Astrocyte of the spinal cord (primary cell): ENCODE measurements around the gene HBG1.
A peak's percentile ranks its signal among the peaks of the same experiment; 100 is the strongest.
"Not testable (repeated sequence)": the region's sequence is repeated elsewhere in the genome, so short reads cannot be mapped to it uniquely, and the experiment has no call there.

Experiments used
- DNase-seq: peaks from one replicate; pipeline ENCODE4 v3.0.0; 2011; ENCODE audit warnings: low read depth, low spot score
- H3K4me3 ChIP-seq: 2 replicates; pipeline ENCODE4 v1.5.1; 2011; ENCODE audit warnings: low read depth, mild to moderate bottlenecking, low read length, moderate library complexity
- CTCF ChIP-seq: IDR thresholded peaks from 2 replicates; pipeline ENCODE4 v1.5.1; 2012; ENCODE audit warnings: low read depth, mild to moderate bottlenecking, low read length, inconsistent platforms
- in situ Hi-C: cut with HindIII; loops from 2 replicates; pipeline ENCODE4 v1.10.0; 2017; ENCODE audit warnings: low sequenced_read_pairs

The HBG1 gene

GRCh38 chr11:5249807-5250396, at the start of gene HBG1:
Gene HBG1 (minus strand): TSS chr11:5249857. CDS start chr11:5249804, 53 bp downstream.
- DNase-seq, in situ Hi-C loops, H3K4me3 ChIP-seq: not testable (repeated sequence)

DNA sequence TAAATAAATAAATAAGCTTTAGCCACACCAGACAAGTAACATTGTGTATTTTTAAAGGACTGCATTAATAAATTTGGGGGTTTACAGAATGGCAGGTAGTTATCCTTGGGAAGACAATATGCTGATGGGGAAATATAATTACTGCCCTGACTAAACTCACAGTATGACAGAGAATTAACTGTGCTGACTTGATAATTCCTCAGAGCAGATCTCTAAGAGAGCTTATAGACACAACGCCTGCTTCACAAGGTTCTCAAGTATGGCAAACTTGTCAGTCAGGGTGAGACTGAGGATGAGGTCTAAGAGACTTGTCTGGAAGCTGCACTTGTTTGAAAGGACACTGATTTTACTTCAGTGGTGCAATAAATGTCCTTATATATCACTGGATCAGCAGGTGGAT, 48.8 kb upstream of the HBG1 start:
- DNase-seq, result no peak
- TF ChIP-seq CTCF, result no peak
- H3K4me3 ChIP-seq, result no peak overlapping the region
- in situ Hi-C loops, result no loop called here

DNA sequence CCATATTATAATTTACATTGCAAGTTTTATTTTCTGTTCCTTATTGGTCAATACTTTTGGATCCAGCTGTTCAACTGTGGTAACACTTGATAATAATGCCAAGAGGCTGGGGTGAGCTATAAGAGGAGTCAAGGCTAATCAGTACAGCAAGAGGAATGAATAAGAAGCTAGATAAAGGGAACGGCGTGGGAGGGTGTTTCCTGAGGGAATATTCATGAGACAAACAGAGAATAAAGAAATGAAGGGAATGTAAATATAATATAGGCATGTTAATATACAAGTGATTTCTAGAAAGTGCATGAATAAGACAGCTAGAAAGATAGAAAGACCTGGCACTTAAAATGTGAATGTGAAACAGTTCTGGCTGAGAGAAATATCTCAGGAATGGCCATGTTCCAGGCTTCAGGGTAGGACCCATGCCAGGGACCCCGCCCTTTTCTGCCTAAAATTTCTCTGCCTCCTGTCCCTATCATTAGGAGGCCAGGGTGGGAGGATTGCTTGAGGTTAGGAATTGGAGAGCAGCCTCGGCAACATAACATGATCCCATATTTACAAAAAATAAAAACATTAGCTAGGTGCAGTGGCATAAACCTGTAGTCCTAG, 48.2 kb upstream of the HBG1 start:
- H3K4me3 ChIP-seq, result no peak overlapping the region
- DNase-seq, result no peak
- TF ChIP-seq CTCF, result no peak
- in situ Hi-C loops, result no loop called here

DNA sequence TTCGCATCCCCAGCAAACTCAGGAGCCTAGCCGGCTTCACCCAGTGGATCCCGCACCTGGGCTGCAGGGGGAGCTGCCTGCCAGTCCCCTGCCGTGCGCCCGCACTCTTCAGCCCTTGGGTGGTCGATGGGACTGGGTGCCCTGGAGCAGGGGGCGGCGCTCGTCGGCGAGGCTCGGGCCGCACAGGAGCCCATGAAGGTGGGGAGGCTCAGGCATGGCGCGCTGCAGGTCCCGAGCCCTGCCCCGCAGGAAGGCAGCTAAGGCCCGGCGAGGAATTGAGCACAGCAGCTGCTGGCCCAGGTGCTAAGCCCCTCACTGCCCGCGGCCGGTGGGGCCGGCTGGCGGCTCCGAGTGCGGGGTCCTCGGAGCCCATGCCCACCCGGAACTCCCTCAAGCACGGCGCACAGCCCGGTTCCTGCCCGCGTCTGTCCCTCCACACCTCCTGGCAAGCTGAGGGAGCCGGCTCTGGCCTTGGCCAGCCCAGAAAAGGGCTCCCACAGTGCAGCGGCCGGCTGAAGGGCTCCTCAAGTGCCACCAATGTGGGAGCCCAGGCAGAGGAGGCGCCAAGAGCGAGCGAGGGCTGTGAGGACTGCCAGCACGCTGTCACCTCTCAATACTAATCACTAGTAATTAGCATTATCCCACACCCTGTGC, 44.8 kb upstream of the HBG1 start:
- DNase-seq, in situ Hi-C loops: not testable (repeated sequence)

DNA sequence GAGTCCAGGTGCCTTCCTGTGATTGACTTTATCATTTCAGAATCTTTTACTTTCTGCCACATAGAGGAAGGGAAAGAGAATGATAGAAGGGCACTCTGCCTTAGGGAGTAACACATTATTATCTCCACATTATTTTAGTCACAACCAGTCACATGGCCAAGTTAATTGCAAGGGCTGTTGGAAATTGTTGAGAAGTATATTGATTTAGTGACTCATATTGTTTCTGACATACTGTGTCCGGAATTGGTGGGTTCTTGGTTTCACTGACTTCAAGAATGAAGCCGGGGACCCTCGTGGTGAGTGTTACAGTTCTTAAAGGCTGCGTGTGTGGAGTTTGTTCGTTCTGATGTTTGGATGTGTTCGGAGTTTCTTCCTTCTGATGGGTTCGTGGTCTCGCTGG, 43.4 kb upstream of the HBG1 start:
- H3K4me3 ChIP-seq, result no peak overlapping the region
- no peak for TF ChIP-seq CTCF
- DNase-seq, result no peak

More for the DNA sequence above, 44.8 kb upstream of the HBG1 start:
- H3K4me3 ChIP-seq, result not testable (repeated sequence)

DNA sequence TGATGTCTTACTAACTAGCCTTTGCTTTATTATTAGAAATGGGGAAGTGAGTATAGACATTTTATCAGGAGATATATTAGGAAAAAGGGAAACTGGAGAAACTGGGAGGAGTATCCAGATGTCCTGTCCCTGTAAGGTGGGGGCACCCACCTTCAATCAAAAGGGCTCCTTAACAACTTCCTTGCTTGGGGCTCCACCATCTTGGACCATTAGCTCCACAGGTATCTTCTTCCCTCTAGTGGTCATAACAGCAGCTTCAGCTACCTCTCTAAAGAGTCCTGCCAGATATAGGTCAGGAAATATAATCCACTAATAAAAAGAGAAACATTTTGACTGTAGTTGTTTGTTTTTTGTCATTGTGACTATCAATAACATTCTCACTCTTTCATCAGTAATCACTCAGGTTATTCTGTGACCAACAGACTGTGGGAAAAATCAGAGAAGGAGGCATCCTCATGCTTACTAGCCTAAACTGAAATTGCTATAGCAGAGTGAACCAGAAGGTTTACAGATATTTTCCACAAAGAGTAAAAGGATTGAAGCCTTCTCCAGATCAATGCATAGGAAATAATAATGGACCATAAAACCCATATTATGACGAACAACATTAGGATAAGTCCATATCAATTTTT, 41.7 kb upstream of the HBG1 start:
- DNase-seq, result peak; percentile 52
- H3K4me3 ChIP-seq, result no peak overlapping the region
- in situ Hi-C loops, result no loop called here
- peak; percentile 74 for TF ChIP-seq CTCF

More for the DNA sequence above, 43.4 kb upstream of the HBG1 start:
- in situ Hi-C loops, result no loop called here

GRCh38 chr11:5290106-5290505, 40.4 kb upstream of the HBG1 start:
- no peak for DNase-seq
- TF ChIP-seq CTCF, result no peak
- in situ Hi-C loops, result no loop called here
- no peak overlapping the region for H3K4me3 ChIP-seq
